ENCODE results near the gene FAM174B. TPM values are rescaled to one million over a fixed set of nuclear protein-coding genes. Genes with fewer than 3 reads are reported as not detected.

Gene FAM174B
- total and polyA plus RNA-seq, 4 donors: 2.5 to 4.5 (median 3.8) TPM

DNA sequence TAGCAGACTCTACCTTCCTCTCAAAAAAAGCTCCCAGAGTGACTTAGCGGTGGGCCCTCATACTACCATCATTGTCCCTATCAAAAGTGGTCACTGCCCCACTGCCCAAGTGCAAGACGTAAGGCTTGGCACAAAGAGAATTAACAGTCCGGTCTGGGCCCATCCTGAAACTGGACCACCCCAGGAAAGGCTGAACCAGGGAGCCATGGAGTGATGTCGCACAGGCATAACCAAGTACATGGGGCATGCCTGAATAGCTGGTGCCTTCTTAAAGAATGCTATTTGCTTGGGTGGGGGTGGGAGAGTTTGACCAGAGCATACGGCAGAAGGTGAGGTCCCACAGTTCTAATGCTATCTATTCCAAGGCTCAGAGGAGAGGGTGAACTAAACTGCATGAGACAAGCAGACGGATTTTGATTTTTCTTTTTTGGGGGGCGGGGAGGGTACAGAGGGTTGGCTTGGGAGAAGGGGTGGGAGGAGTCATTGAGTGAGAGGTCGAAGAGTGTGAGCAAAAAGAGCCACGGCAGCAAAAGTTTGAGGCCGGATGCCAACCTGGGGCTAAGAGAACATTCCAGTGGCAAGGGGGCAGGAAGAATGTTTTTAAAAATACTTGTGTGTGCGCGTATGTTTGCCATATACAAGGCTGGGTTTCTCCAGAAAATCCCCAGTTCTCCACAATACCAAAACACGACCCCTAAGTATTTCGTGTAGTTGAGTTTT is 50.2 kb downstream of the FAM174B start:
- Histone ChIP-seq H3K27me3 (ENCODE audit: control insufficient read depth in 4 of 4, insufficient read depth in 4 of 4, low read length in 3 of 4) (no peaks in the 10 kb centered on the region), H3K9ac (ENCODE audit: low read depth in 1 of 2, low read length in 2 of 2) (no peak overlapping the region), H3K9me3 (ENCODE audit: control insufficient read depth in 4 of 4, low read length in 3 of 4) (no peaks in the 10 kb centered on the region), H3K36me3 (ENCODE audit: control insufficient read depth in 4 of 4, insufficient read depth in 3 of 4, low read depth in 1 of 4, low read length in 3 of 4) (no peaks in the 10 kb centered on the region), H3K4me3 (ENCODE audit: low read depth in 1 of 3, low read length in 3 of 3) (no peak overlapping the region), H3K4me1 (ENCODE audit: control insufficient read depth in 4 of 4, insufficient read depth in 4 of 4, low read length in 3 of 4) (peaks cover 0 to 7% (median 2%) of the 10 kb centered on the region in 4 donors), H3K27ac (ENCODE audit: low read depth in 1 of 2, low read length in 2 of 2) (no peak overlapping the region)
- TF ChIP-seq TAF1 (conservative IDR thresholded peaks at IDR 0.05) (no peak), JUND (IDR thresholded peaks at IDR 0.05) (no peak), FOXA2 (IDR thresholded peaks at IDR 0.05) (no peak), YY1 (IDR thresholded peaks at IDR 0.05) (no peak), GABPA (IDR thresholded peaks at IDR 0.05 in 1 of 2, conservative IDR thresholded peaks at IDR 0.05 in 1 of 2) (no peak), RXRA (IDR thresholded peaks at IDR 0.05) (no peak)
- TF ChIP-seq, protein P1, sequence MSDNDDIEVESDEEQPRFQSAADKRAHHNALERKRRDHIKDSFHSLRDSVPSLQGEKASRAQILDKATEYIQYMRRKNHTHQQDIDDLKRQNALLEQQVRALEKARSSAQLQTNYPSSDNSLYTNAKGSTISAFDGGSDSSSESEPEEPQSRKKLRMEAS (IDR thresholded peaks at IDR 0.05): no peak
- TF ChIP-seq, protein P2, sequence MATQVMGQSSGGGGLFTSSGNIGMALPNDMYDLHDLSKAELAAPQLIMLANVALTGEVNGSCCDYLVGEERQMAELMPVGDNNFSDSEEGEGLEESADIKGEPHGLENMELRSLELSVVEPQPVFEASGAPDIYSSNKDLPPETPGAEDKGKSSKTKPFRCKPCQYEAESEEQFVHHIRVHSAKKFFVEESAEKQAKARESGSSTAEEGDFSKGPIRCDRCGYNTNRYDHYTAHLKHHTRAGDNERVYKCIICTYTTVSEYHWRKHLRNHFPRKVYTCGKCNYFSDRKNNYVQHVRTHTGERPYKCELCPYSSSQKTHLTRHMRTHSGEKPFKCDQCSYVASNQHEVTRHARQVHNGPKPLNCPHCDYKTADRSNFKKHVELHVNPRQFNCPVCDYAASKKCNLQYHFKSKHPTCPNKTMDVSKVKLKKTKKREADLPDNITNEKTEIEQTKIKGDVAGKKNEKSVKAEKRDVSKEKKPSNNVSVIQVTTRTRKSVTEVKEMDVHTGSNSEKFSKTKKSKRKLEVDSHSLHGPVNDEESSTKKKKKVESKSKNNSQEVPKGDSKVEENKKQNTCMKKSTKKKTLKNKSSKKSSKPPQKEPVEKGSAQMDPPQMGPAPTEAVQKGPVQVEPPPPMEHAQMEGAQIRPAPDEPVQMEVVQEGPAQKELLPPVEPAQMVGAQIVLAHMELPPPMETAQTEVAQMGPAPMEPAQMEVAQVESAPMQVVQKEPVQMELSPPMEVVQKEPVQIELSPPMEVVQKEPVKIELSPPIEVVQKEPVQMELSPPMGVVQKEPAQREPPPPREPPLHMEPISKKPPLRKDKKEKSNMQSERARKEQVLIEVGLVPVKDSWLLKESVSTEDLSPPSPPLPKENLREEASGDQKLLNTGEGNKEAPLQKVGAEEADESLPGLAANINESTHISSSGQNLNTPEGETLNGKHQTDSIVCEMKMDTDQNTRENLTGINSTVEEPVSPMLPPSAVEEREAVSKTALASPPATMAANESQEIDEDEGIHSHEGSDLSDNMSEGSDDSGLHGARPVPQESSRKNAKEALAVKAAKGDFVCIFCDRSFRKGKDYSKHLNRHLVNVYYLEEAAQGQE (IDR thresholded peaks at IDR 0.05): no peak
- TF ChIP-seq, protein P3, sequence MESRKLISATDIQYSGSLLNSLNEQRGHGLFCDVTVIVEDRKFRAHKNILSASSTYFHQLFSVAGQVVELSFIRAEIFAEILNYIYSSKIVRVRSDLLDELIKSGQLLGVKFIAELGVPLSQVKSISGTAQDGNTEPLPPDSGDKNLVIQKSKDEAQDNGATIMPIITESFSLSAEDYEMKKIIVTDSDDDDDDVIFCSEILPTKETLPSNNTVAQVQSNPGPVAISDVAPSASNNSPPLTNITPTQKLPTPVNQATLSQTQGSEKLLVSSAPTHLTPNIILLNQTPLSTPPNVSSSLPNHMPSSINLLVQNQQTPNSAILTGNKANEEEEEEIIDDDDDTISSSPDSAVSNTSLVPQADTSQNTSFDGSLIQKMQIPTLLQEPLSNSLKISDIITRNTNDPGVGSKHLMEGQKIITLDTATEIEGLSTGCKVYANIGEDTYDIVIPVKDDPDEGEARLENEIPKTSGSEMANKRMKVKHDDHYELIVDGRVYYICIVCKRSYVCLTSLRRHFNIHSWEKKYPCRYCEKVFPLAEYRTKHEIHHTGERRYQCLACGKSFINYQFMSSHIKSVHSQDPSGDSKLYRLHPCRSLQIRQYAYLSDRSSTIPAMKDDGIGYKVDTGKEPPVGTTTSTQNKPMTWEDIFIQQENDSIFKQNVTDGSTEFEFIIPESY (IDR thresholded peaks at IDR 0.05): no peak
- no peak for DNase-seq (ENCODE audit: low spot score)
- 93% methylated on average over 14 of the region's 14 CpGs for WGBS

GRCh38 chr15:92603743-92604470 is 51.7 kb downstream of the FAM174B start:
- H3K4me3 ChIP-seq (ENCODE audit: low read depth in 1 of 3, low read length in 3 of 3): no peak overlapping the region
- no peaks in the 10 kb centered on the region for H3K27me3 ChIP-seq (ENCODE audit: control insufficient read depth in 4 of 4, insufficient read depth in 4 of 4, low read length in 3 of 4)
- no peak for TF ChIP-seq ATF3 (IDR thresholded peaks at IDR 0.05)
- TF ChIP-seq YY1 (IDR thresholded peaks at IDR 0.05): no peak
- TF ChIP-seq, protein P2 (IDR thresholded peaks at IDR 0.05): no peak
- TF ChIP-seq RXRA (IDR thresholded peaks at IDR 0.05): no peak
- TF ChIP-seq TAF1 (conservative IDR thresholded peaks at IDR 0.05): no peak
- TF ChIP-seq JUND (IDR thresholded peaks at IDR 0.05): peak in 1 of 2 donors; percentile 25
- no peaks in the 10 kb centered on the region for H3K9me3 ChIP-seq (ENCODE audit: control insufficient read depth in 4 of 4, low read length in 3 of 4)
- no peak overlapping the region for H3K9ac ChIP-seq (ENCODE audit: low read depth in 1 of 2, low read length in 2 of 2)
- WGBS: 89% methylated on average over 5 of the region's 5 CpGs
- no peak overlapping the region for H3K27ac ChIP-seq (ENCODE audit: low read depth in 1 of 2, low read length in 2 of 2)
- DNase-seq (ENCODE audit: low spot score): no peak
- peaks cover 0 to 7% (median 2%) of the 10 kb centered on the region in 4 donors for H3K4me1 ChIP-seq (ENCODE audit: control insufficient read depth in 4 of 4, insufficient read depth in 4 of 4, low read length in 3 of 4)
- no peaks in the 10 kb centered on the region for H3K36me3 ChIP-seq (ENCODE audit: control insufficient read depth in 4 of 4, insufficient read depth in 3 of 4, low read depth in 1 of 4, low read length in 3 of 4)

Measured in liver (tissue), 9 donors.